ENCODE results near the gene NUBPL. TPM values are rescaled to one million over a fixed set of nuclear protein-coding genes. Genes with fewer than 3 reads are reported as not detected.

NUBPL gene
- total RNA-seq, 1 donor from 2014 or later: 28.6 TPM

Other genes starting within 250 kb of the NUBPL start
- 48.1 TPM for gene HEATR5A, start 140.9 kb upstream of the NUBPL start, total RNA-seq
- 7.0 TPM for gene DTD2, start 103.9 kb upstream of the NUBPL start, total RNA-seq
- not detected for gene GPR33, start 73.4 kb upstream of the NUBPL start, total RNA-seq